Lung (tissue), 13 donors: Measurements from ENCODE around the gene AHDC1. TPM values are rescaled to one million over a fixed set of nuclear protein-coding genes. Genes with fewer than 3 reads are reported as not detected.

Source experiments
- ATAC-seq: fragments of 200-7000 bp; cut with Tn5 transposase; one replicate; pipeline ENCODE4 v1.9.1; 2020; ENCODE audit warnings: moderate number of reproducible peaks; ENCODE audit not compliant: insufficient read depth, low FRiP score
- DNase-seq, 3 donors: peaks; one replicate each; pipeline ENCODE4 v3.0.0-alpha.2; 2013 to 2017
- H3K27ac ChIP-seq, 2 donors: one replicate each; pipeline ENCODE4 v1.5.1; 2013; ENCODE audit warnings: mild to moderate bottlenecking in 2 of 2, moderate library complexity in 2 of 2, control low read depth in 1 of 2, inconsistent platforms in 1 of 2, low read depth in 1 of 2, low read length in 1 of 2
- H3K27me3 ChIP-seq, 3 donors: one replicate each; pipeline ENCODE4 v1.5.1; 2013; ENCODE audit warnings: low read length in 2 of 3; ENCODE audit not compliant: control insufficient read depth in 3 of 3, insufficient read depth in 3 of 3
- H3K36me3 ChIP-seq, 4 donors: one replicate each; pipeline ENCODE4 v1.5.1; 2013; ENCODE audit warnings: low read length in 4 of 4, mild to moderate bottlenecking in 1 of 4, moderate library complexity in 1 of 4; ENCODE audit not compliant: control insufficient read depth in 4 of 4, insufficient read depth in 4 of 4
- H3K4me1 ChIP-seq, 5 donors: one replicate each; pipeline ENCODE4 v1.5.1; 2013; ENCODE audit warnings: low read length in 5 of 5, mild to moderate bottlenecking in 2 of 5, moderate library complexity in 1 of 5; ENCODE audit not compliant: control insufficient read depth in 5 of 5, insufficient read depth in 5 of 5
- H3K4me3 ChIP-seq: one replicate; pipeline ENCODE4 v1.5.1; 2013; ENCODE audit warnings: mild to moderate bottlenecking, control low read depth, moderate library complexity
- H3K9ac ChIP-seq, 2 donors: one replicate each; pipeline ENCODE4 v1.5.1; 2013; ENCODE audit warnings: low read length in 2 of 2, control low read depth in 1 of 2; ENCODE audit not compliant: insufficient read depth in 1 of 2
- H3K9me3 ChIP-seq, 4 donors: one replicate each; pipeline ENCODE4 v1.5.1; 2013; ENCODE audit warnings: low read length in 3 of 4, mild to moderate bottlenecking in 1 of 4, moderate library complexity in 1 of 4; ENCODE audit not compliant: control insufficient read depth in 4 of 4, insufficient read depth in 3 of 4
- WGBS, 2 donors: extraction: QIAGEN DNeasy Blood & Tissue Kit; methylation state at CpG; one replicate each; pipeline ENCODE4 v1.1.7; 2013; 5-methylcytosine and 5-hydroxymethylcytosine counted together
- polyA plus RNA-seq, 2 donors: library from polyadenylated mRNA; stranded (reverse); fragments of 200-250 nt; gene quantifications; one replicate each; pipeline ENCODE4 v1.2.1, GENCODE V29; 2013
- small RNA-seq: library from RNA; depleted of rRNA; stranded (forward); fragments of <200 nt; gene quantifications from one replicate; pipeline ENCODE3, GENCODE V24; 2014; ENCODE audit warnings: low replicate concordance
- total RNA-seq, 2 donors: library from RNA; depleted of rRNA in 1 of 2; stranded (reverse); fragments of >200 nt in 1 of 2; gene quantifications; one replicate each; pipeline ENCODE4 v1.2.1, GENCODE V29; 2014 to 2021
- TF ChIP-seq, protein P1 (sequence below): IDR thresholded peaks from 2 replicates; pipeline ENCODE4 v1.5.1; 2012; ENCODE audit warnings: mild to moderate bottlenecking; ENCODE audit errors: control extremely low read depth, extremely low read depth
- donor health status: control.
- donor health status: control.
- donor health status: Bipolar disorder and iron deficiency.
- donor health status: healthy.
- donor health status: DM: yes; HTN: yes; CAD: no.

AHDC1 gene
- total and polyA plus RNA-seq, 4 donors: 10.3 to 37.9 (median 21.8) TPM

DNA sequence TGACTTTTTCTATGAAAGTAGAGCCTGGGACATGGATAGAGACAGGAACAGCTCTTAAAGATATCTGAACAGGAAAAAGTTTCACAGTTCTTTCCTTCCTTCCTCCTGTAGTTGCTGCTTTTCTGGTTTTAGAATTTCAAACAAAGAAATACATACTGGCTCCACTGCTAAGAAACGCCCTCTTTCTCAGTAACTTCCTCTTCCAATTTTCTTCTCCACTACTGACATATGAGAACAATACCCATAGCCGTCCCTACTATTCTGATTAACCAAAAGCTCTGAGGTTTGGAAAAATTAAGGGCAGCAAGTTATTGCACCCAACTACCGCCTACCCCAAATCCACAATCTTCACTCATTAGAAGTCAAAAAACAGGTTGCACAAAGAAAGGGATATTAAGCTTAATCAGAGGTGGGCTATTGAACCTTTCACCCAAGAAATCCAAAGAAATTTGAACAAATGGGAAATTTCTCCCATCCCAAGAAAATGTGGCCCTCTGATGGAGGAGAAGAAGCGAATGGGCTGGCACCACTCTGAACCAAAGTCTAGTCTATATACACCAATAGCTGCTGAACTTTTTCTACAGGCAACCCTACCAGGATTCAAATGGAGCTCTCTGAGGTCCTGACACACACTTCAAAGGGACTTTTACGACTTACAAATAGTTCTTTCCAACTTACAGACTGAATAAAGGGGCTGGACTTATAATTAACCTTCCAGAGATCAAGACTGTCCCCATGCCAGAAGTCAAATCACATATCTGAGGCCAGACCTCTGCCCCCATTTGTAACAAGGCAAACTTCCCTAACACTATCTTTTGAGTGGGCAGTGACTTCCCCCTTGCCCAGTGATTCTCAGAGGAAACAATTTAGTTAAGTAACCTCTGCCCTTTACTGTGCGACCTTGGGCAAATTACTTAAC lies 115.7 kb downstream of the AHDC1 start:
- no peak for ATAC-seq

DNA sequence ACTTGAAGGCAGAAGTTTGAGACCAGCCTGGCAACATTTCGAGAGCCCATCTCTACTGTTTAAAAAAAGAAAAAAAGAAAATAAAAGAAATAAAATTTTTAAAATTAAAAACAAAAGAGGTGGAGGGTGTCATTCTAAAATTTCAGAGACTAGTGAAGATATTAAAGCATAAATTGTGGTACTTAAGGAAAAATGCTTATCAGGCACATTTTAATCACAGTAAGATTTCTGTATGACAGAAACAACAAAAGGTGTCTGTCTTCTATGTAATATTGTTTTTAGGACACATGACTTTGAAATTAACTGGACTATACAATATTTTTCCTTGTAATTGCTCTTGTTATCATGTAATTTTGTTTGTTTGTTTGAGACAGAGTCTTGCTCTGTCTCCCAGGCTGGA lies 118.6 kb downstream of the AHDC1 start:
- 97 to 100% methylated on average over 1 of the region's 1 CpG for WGBS, 2 donors
- ATAC-seq (no peak), DNase-seq (no peak)
- Histone ChIP-seq H3K27ac (no peak overlapping the region), H3K4me1 (peaks cover 0 to 16% (median 9%) of the 10 kb centered on the region in 5 donors), H3K36me3 (peaks cover 0 to 6% (median 1%) of the 10 kb centered on the region in 4 donors), H3K9ac (no peak overlapping the region), H3K9me3 (no peaks in the 10 kb centered on the region), H3K27me3 (no peaks in the 10 kb centered on the region), H3K4me3 (no peak overlapping the region)
- TF ChIP-seq, protein P1, sequence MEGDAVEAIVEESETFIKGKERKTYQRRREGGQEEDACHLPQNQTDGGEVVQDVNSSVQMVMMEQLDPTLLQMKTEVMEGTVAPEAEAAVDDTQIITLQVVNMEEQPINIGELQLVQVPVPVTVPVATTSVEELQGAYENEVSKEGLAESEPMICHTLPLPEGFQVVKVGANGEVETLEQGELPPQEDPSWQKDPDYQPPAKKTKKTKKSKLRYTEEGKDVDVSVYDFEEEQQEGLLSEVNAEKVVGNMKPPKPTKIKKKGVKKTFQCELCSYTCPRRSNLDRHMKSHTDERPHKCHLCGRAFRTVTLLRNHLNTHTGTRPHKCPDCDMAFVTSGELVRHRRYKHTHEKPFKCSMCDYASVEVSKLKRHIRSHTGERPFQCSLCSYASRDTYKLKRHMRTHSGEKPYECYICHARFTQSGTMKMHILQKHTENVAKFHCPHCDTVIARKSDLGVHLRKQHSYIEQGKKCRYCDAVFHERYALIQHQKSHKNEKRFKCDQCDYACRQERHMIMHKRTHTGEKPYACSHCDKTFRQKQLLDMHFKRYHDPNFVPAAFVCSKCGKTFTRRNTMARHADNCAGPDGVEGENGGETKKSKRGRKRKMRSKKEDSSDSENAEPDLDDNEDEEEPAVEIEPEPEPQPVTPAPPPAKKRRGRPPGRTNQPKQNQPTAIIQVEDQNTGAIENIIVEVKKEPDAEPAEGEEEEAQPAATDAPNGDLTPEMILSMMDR: no peak

More for the DNA sequence above, 115.7 kb downstream of the AHDC1 start:
- peak overlapping the region in 1 of 2 donors; percentile 99 for H3K9ac ChIP-seq
- WGBS, 2 donors: 5 to 9% methylated on average over 6 of the region's 6 CpGs
- H3K4me1 ChIP-seq: peaks cover 0 to 20% (median 9%) of the 10 kb centered on the region in 5 donors
- peak overlapping the region; percentile 97 for H3K4me3 ChIP-seq
- peaks cover 0 to 6% (median 1%) of the 10 kb centered on the region in 4 donors for H3K36me3 ChIP-seq
- H3K27me3 ChIP-seq: no peaks in the 10 kb centered on the region
- no peaks in the 10 kb centered on the region for H3K9me3 ChIP-seq
- peak in 2 of 3 donors; percentile 69 to 71 for DNase-seq
- TF ChIP-seq, protein P1: no peak
- H3K27ac ChIP-seq: peak overlapping the region; percentile 99 to 100

Small RNA genes within 50 kb of the gene (small RNA-seq; reads per million reads assigned to genes)
- gene AL031729.1: not detected

Other genes with a start within 250 kb of the AHDC1 start
- 10 to 100 TPM; 17.0 to 96.6 TPM for gene MAP3K6, start 237.2 kb downstream of the AHDC1 start, total RNA-seq
- 10 to 100 TPM; 53.1 to 72.5 TPM for gene MAP3K6, start 237.2 kb downstream of the AHDC1 start, polyA plus RNA-seq
- gene FCN3, start 229.3 kb downstream of the AHDC1 start, total RNA-seq: 100 to 1,000 TPM in 1 of 2 donors, 10 to 100 TPM in 1; 36.6 to 611 TPM
- gene FCN3, start 229.3 kb downstream of the AHDC1 start, polyA plus RNA-seq: 100 to 1,000 TPM; 452 to 489 TPM
- gene CD164L2, start 220.8 kb downstream of the AHDC1 start, total RNA-seq: 10 to 100 TPM in 1 of 2 donors, 1 to 10 TPM in 1; 6.3 to 19.8 TPM
- 10 to 100 TPM in 1 of 2 donors, 1 to 10 TPM in 1; 6.8 to 11.0 TPM for gene CD164L2, start 220.8 kb downstream of the AHDC1 start, polyA plus RNA-seq
- gene GPR3, start 211.5 kb downstream of the AHDC1 start, total RNA-seq: under 1 TPM; 0.51 to 0.58 TPM
- 1 to 10 TPM; 1.3 to 1.8 TPM for gene GPR3, start 211.5 kb downstream of the AHDC1 start, polyA plus RNA-seq
- 100 to 1,000 TPM in 1 of 2 donors, 10 to 100 TPM in 1; 47.9 to 136 TPM for gene WASF2, start 114.0 kb downstream of the AHDC1 start, total RNA-seq
- 10 to 100 TPM; 27.3 to 51.0 TPM for gene WASF2, start 114.0 kb downstream of the AHDC1 start, polyA plus RNA-seq
- 100 to 1,000 TPM in 1 of 2 donors, 10 to 100 TPM in 1; 26.6 to 108 TPM for gene FGR, start 31.0 kb upstream of the AHDC1 start, total RNA-seq
- 100 to 1,000 TPM; 113 to 403 TPM for gene FGR, start 31.0 kb upstream of the AHDC1 start, polyA plus RNA-seq
- 100 to 1,000 TPM in 1 of 2 donors, 10 to 100 TPM in 1; 36.0 to 129 TPM for gene IFI6, start 68.0 kb upstream of the AHDC1 start, total RNA-seq
- gene IFI6, start 68.0 kb upstream of the AHDC1 start, polyA plus RNA-seq: 100 to 1,000 TPM; 110 to 383 TPM
- 10 to 100 TPM; 18.1 to 19.4 TPM for gene FAM76A, start 121.8 kb upstream of the AHDC1 start, total RNA-seq
- 1 to 10 TPM; 4.3 to 8.2 TPM for gene FAM76A, start 121.8 kb upstream of the AHDC1 start, polyA plus RNA-seq
- gene STX12, start 169.1 kb upstream of the AHDC1 start, total RNA-seq: 10 to 100 TPM; 78.5 to 94.0 TPM
- 10 to 100 TPM; 32.5 to 67.2 TPM for gene STX12, start 169.1 kb upstream of the AHDC1 start, polyA plus RNA-seq
- gene PPP1R8, start 226.6 kb upstream of the AHDC1 start, total RNA-seq: 10 to 100 TPM; 32.1 to 37.0 TPM
- gene PPP1R8, start 226.6 kb upstream of the AHDC1 start, polyA plus RNA-seq: 10 to 100 TPM; 20.9 to 34.6 TPM